22Rv1 (cell line): ENCODE measurements around the gene PMPCA.

Experiments
- ZFX ChIP-seq: fragments of 450-650 bp; IDR thresholded peaks from 2 replicates; pipeline ENCODE4 v1.6.1; 2017; ENCODE audit warnings: antibody characterized with exemption, borderline replicate concordance
- TF ChIP-seq, protein P1 (sequence below): fragments of 450-650 bp; IDR thresholded peaks from 2 replicates; pipeline ENCODE4 v1.5.1; 2017; ENCODE audit warnings: mild to moderate bottlenecking

DNA sequence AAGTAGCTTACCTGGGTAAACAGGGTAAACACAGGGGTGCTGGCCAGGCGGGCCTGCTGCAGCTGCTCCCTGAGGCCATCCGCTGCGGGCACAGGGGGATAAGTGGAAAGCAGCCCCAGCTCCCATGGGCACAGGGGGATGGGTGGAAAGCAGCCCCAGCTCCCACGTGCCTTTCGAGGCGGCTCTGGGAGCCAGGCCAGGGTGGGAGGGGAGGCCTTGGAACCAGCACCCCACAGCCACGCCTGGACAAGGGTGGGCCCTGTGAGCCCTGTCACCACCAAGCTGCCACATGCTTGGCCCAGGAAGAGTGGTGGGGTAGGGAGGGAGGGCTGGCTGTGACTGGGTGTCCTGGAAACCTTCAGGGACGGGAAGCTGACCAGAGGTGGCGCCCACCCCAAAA is 29.1 kb upstream of the PMPCA start:
- TF ChIP-seq, protein P1, sequence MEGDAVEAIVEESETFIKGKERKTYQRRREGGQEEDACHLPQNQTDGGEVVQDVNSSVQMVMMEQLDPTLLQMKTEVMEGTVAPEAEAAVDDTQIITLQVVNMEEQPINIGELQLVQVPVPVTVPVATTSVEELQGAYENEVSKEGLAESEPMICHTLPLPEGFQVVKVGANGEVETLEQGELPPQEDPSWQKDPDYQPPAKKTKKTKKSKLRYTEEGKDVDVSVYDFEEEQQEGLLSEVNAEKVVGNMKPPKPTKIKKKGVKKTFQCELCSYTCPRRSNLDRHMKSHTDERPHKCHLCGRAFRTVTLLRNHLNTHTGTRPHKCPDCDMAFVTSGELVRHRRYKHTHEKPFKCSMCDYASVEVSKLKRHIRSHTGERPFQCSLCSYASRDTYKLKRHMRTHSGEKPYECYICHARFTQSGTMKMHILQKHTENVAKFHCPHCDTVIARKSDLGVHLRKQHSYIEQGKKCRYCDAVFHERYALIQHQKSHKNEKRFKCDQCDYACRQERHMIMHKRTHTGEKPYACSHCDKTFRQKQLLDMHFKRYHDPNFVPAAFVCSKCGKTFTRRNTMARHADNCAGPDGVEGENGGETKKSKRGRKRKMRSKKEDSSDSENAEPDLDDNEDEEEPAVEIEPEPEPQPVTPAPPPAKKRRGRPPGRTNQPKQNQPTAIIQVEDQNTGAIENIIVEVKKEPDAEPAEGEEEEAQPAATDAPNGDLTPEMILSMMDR, result no peak
- TF ChIP-seq ZFX, result no peak
